GM19372 (cell line): ENCODE results near the gene NPBWR2.
"Not testable (repeated sequence)": the region's sequence is repeated elsewhere in the genome, so short reads cannot be mapped to it uniquely, and the experiment has no call there.

Experiments
- ATAC-seq: cut with Tn5 transposase; IDR thresholded peaks from one replicate; pipeline ENCODE4 v1.9.1; 2021; ENCODE audit warnings: mild to moderate bottlenecking, low read depth, moderate library complexity; ENCODE audit not compliant: unreplicated experiment

NPBWR2 gene

DNA sequence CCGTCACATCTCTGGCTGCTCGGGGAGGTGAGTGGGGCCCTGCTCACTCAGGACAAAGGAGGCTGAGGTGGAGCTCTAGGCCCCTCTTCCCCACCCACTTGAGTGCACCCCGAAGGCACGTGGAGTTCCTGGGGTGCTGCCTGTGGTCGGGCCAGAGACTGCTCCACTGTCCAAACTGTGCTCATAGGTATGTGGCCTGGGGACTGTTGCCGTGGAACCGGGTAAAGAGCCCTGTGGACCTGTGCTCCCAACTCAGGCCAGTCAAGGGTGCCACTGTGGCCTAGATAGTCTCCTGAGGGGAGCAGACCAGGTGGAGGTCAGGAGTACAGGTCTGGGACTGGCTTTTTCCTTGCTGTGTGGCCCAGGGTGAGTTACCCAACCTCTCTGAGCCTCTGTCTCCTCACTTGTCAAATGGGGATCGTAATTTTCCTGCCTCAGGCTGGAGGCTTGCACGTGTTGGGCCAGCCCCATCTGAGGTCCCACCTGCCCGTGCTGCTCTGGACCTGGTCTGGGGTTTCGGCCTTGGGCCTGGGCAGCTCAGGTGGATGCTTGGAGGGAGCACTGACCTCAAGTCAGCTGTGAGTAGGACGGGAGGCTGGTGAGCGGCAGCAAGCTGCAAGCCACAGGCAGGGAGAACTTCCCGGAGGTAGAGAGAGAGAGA is 12.4 kb upstream of the NPBWR2 start:
- ATAC-seq, result no peak

DNA sequence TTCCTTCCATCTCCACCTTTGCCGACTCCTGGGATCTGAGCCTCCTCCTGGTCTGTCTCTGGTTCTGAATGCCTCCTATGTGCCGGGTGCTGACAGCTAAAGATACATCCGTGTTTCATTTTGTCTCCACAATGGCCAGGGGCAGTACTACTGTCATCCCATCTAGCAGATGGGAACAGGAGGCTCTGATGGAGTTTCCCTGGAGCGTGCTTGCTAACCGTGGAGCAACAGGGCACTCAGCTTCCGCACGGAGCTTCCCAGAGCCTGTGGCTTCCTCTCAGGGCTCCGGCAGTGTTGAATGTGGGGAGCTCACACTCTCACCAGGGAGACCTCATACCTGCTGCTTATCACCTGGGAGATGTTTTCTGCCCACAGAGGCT is 11.9 kb upstream of the NPBWR2 start:
- ATAC-seq, result no peak

DNA sequence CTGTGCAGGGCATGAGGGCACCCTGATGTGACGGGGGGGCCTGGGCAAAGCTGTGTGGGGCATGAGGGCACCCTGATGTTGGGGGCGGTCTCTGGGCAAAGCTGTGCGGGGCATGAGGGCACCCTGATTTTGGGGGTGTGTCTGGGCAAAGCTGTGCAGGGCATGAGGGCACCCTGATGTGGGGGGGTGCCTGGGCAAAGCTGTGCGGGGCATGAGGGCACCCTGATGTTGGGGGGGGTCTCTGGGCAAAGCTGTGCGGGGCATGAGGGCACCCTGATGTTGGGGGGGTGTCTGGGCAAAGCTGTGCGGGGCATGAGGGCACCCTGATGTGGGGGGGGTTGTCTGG is 10.0 kb upstream of the NPBWR2 start:
- ATAC-seq, result not testable (repeated sequence)

DNA sequence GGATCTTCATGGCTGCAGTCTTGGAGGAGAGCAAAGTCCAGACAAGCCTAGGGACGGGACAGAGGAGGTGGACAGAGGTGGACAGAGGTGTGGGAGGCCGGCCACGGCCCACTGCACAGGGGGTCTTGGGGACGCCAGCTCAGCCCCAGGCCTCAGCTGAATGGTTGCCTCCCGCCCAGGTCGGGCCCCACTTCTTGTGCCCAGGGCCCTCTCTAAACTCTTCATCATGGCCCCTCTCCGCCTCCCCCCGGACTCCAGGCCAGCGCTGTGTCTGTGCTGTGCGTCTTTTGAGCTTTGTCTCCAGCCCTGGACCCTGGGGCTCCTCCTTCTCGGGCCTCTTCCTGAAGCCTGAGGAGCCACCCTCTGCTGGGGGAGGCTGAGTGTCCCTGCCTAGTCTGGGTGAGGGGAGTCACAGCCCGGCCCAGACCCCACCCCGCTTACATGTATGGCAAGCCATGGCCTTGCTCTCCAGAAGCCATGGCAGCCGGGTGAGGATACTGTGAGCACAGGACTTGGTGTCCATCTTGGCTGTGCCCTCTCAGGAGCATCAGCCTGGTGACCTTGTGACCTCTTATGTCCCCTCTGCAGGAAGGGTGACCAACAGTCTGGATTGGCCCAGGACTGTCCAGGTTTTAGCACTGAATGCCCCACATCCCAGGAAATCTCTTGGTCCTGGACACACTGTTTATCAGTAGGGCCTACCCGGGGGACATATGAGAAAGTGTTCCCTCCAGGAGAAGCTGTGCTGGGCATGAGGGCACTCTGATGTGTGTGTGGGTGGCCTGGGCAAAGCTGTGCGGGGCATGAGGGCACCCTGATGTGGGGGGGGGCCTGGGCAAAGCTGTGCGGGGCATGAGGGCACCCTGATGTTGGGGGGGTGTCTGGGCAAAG is 9.4 kb upstream of the NPBWR2 start:
- ATAC-seq, result no peak

DNA sequence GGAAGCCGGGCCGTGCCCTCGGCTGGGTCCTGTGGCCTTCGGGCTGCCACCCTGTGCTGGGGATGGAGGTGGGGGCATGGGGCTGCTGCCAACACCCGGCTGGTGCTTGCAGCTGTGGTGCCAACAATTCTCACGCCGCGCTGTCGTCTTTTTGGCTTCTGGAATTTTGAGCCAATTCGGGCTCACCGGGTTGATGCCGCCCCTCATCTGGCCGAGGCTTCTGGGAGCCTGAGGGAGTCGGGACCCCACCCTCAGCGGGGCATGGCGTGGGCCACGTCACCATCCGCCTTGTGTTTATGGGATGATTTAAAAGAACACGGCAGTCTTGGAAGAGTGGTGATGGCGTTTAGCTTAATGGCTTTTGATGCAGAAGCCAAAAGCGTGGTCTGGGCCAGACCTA is 8.7 kb upstream of the NPBWR2 start:
- no peak for ATAC-seq

GRCh38 chr20:64115171-64115911 is 8.0 kb upstream of the NPBWR2 start:
- no peak for ATAC-seq

DNA sequence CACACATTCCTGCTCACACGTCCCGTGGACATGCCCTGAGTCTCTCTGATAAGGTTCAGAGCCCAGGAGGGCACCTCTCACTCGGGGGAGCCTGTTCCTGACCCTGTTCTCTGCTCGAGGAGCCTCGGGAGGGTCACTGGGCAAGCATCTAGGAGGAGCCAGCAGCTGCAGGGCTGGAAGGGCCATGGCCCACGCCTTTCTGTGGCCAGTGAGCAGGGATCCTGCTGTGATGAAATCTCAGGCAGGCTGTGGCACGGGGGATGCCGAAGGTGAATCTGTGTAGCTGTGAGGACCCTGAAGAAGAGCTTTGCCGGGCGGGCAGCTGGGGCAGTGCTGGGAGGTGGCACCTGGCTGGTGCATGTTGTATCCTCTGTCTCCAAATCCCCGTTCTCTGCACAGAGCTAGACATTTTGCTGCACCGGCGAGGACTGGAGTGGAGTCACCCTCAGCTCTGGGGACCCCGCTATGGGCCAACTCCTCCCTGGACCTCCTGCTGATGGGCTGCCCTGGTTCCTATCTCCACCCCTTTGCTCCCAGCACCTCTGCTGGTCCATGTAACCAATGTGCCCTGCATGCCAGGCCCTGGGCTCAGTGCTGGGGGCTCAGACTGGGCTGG is 7.1 kb upstream of the NPBWR2 start:
- ATAC-seq, result no peak

DNA sequence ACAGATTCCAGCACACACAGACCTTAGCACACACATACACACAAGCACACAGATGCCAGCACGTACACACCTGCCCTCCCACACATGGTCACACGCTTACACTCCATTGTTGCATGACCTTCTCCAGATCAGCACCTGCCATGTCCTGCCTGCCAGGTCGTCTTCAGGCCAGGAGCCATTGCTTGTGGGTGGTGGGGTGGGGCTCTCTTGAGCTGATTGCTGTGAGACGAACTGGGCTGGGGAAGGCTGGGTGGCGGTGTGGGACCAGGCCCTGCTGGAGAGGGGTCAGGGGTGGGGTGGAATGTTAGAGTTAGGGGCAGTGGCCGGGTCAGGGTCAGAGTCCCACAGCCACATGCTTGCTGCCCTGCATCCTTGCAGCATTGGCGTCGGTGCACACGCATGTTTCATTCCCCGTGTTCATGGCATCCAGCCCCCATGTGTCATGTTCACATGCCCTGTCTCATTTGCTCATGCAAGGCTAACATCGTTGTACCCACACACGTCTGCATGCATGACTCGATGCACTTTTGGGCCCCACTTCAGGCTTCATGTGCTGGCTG is 6.5 kb upstream of the NPBWR2 start:
- ATAC-seq, result no peak

DNA sequence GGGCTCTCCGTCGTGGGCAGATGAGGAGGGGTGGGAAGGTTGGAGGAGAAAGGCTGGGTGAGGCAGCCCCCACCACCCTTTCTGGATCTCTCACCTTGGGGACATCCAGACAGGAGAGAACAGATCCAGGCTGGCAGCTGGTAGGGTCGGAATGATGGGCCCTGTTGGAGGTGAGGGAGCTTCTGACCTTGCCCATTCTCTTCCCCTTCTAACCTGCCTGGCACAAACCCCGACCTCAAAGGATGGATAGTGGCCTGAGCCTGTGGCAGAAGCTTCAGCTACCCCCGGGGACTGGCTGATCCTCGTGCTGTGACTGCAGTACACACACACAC is 6.0 kb upstream of the NPBWR2 start:
- ATAC-seq, result no peak

DNA sequence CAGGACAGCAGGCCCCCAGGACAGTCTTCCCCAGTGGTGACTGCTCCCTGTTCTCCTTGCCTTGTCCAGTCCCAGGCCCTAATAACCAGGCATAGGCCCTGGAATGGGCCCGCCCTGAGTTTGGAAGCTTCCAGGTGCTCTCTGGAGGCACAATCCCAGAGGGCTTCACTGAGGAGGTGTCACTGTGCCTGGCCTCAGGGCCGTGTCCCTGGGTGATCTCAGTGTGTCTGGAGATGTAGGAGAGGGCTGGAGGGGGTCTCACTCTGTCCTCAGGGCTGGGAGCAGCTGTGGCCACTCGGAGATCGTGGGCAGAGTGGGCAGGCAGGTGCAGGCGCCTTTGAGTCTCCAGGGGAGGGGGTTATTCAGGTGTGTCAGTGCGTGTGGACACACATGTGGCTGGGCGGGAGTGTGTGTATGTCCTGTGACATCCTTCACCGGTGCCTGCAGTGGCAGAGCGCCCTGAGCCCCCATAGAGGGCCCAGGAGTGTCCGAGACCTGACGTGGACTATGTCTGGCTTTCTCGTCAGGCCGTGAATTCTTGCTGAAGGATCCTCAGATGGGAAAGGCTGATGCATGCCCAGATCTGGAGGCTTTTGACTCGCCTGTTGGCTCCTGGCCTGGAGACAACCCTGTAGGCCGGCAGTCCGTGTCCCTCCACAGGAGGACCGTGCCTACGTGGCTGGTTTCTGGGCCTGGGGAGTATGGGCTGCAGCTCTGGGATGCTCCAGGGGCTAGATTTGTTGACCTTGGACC is 5.5 kb upstream of the NPBWR2 start:
- no peak for ATAC-seq

- ATAC-seq, result no peak
Observed at GRCh38 chr20:64111841-64112641, 4.7 kb upstream of the NPBWR2 start.

- ATAC-seq, result no peak
Observed at GRCh38 chr20:64110411-64111068, 3.2 kb upstream of the NPBWR2 start.

- ATAC-seq, result no peak
Observed at GRCh38 chr20:64109831-64110391, 2.5 kb upstream of the NPBWR2 start.

DNA sequence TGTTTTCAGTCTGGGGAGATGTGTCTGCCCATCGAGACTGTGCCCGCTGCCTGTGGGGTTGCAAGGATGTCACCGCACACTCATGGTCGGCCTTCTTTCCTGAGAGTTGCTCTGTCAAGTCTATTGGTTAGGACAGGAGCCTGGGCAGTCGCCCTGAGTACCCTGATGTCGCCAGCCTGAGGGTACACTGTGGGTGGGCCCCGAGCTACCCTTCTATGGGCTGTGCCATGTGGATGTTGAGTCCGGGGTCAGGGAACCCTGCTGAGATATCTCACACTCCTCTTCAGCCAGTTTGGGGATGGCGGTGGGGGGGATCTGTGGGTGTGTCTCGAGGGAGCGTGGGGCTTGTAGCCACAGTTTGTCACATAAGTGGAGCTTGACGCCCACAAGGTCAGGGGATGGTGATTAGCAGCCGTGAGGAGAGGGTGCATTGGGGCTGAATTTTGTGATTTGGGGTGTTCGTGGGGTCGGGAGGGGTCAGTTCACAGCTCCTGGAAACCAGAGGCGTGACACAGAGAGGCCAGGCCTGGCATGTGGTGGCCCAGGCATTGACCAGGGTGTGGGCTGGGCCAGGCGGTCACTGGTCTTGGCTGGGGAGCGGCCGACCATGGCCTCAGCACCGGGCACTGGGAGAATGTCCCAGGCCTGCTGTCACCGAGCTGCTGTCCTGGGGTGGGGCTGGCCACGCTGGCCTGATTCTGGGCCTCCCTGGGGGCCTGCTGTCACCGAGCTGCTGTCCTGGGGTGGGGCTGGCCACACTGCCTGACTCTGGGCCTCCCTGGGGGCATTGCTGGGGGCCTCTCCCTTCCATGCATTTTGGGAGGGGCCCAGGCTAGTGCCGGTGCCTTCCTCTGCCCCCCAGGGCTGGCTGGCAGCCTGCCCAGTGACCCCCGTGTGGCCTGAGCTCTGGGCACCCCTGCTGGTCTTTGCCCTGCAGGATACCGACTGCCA is 1.6 kb upstream of the NPBWR2 start:
- ATAC-seq, result no peak

DNA sequence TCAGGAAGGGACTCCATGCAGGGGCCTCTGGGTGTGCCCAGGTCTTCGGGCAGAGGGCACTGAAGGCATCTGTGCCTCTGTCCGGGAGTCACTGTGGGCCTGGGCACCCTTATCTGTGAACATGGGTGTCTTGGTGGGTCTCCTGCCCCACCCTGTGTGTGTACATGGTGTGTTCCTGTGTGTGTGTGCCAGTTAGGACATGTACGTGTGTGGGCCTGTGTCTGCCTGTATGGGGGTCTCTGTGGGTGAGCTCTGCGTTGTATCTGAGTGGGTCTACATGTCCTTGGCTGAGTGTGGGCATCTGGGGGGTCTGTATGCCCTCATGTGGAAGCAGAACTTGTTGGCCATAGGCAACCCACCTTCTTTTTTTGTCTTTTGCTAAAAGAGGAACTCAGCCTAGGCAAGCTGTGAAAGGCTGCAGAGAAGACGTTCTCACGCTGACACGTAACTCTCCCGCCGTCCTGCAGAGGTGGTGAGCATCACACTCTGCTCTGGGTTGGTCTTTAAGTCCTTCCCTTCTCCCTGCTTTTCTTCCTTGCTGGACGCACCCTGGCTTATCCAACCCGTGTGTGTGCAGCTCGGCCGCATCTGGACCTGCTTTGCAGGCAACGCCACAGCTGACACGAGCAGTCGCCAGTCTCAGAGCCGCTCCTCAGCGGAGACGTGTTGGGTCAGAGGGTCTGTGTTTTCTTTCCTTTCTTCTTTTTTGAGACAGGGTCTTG is 532 bp upstream of the NPBWR2 start:
- no peak for ATAC-seq

DNA sequence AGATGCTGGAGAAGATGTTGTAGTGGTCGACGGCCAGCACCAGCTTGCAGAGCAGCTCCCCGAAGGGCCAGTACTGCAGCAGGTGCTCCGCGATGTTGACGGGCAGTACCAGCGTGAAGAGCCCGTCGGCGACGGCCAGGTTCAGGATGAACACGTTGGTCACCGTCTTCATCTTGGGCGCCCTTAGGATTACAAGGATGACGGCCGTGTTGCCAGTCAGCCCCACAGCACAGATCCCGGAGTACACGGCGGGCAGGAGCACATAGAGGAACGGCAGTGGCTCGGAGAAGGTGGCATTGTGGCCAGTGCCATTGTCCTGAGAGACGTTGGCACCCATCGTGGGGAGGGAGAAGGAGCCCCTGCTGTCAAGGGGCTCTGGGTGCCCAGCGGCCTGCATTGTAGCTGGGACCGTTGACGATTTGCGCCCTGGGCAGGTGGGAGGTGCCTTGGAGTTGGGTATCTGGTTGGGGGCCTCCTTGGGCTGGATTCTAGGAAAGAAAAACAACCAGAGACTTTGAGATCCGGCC is 867 bp downstream of the NPBWR2 start:
- no peak for ATAC-seq
